Heart left ventricle (tissue), 13 donors: ENCODE results near the gene GPATCH2L.

Experiments
- CTCF ChIP-seq, 12 donors: fragments of 200-600 bp; sonication (generic) in 4 of 12; IDR thresholded peaks; one replicate each; pipeline versions ENCODE4 v1.5.0 to v1.8.0; 2018 to 2022; ENCODE audit warnings: antibody characterized with exemption in 12 of 12, mild to moderate bottlenecking in 5 of 12
- POLR2A ChIP-seq, 2 donors: fragments of 450-650 bp; IDR thresholded peaks; one replicate each; pipeline ENCODE4 v1.6.1; 2017; ENCODE audit warnings: antibody characterized with exemption in 2 of 2, mild to moderate bottlenecking in 2 of 2, moderate library complexity in 2 of 2
- donor health status: ischemic (EF 13 %, LVEDD 7.1; RV severe dilation, severe dysfunction).
- donor health status: DM: no; HTN: yes; CAD: no.
- donor health status: DM: no; HTN: no; CAD: no.
- donor health status: ischemic (EF 25% LVEDD 6.9; RV normal size, moderate dysfunction).
- donor health status: ischemic (EF 25% LVEDD 5.7; RV mildly dilated, moderate dysfunction).
- donor health status: ischemic (EF 35%, LVEDD 5.7; RV mildly dilated, moderate dysfunction).
- donor health status: nonischemic (EF 11% LVEDD 7.7; RV severe dilation, severe dysfunction).
- donor health status: DM: yes; HTN: yes; CAD: no.
- donor health status: PGD.
- donor health status: ischemic (EF 29% LVEDD 5.4; RV normal size, mild dysfunction).
- donor health status: nonischemic (EF 23%, LVEDD 6.1; RV moderate dilation, normal function).

GRCh38 chr14:76195003-76195402 is 43.3 kb downstream of the GPATCH2L start:
- TF ChIP-seq CTCF (IDR thresholded peaks at IDR 0.05): no peak
- no peak for TF ChIP-seq POLR2A (IDR thresholded peaks at IDR 0.05)
